Measurements from ENCODE around the gene SASH1.
A peak's percentile ranks its signal among the peaks of the same experiment; 100 is the strongest.

SASH1 gene

DNA sequence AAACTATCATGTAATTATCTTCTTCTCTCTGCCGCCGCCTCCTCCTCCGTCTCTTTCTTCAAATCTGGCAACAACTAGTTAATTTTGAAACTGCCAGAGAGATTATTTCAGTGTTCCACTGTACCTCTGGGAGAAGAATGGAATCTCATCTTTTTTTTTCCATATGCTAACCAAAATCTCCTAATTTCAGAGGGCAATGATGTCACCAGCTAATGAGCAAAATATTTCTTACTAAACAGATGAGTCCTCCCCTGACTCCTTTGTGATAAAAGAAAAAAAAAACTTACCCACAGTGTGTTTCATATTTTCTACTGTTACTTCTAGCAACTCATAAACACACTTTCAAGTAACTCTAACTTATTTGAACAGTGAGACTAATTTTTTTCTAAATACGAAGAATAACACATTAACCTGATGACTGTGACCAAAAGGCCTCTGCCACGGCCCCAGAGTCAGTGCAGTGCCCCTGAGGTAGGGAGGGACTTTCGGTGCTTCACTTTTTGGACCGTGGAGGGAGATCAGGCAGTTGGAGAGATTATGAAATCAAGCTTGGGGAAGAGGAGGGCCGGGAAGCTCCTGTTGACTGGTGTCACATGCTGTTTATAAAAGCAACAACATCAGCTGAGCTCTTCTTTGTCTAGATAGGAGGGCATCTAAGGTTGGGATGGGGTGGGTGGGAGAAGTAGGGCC, 159.6 kb downstream of the SASH1 start:
- no peak for DNase-seq

DNA sequence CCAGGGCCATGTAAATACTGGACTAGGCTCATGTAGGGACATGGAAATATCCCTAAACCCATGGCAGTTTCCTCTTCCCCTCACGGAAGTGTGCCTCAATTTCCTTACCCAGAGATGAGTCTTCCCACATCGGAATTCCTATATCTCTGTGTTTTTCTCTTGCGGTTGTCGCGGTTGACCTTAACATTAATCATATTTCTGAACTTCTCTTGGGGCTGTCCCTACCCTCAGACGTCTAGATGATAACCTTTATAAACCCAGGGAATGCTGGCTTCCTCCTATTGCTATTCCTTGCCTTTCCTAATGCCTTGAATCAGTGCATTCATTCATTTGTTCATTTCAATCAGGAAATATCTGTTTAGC, 160.1 kb downstream of the SASH1 start:
- no peak for DNase-seq

DNA sequence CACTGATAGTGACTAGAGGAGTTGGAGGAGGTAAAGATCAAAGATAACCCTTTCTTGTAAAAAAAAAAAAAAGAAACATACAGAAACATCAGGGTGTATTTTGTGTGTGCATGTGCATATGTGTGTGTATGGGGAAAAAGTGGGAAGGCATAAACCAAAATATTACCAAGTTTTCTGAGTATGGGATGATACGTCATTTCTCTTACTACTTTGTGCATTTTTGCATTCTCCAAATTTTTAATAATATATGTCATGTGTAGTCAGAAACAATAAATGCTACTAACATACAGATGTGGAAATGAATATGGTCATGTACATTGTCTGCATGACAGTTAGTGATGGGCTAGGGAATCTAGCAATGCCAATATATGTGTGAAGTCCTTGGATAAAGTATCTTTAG, 161.1 kb downstream of the SASH1 start:
- no peak for DNase-seq

DNA sequence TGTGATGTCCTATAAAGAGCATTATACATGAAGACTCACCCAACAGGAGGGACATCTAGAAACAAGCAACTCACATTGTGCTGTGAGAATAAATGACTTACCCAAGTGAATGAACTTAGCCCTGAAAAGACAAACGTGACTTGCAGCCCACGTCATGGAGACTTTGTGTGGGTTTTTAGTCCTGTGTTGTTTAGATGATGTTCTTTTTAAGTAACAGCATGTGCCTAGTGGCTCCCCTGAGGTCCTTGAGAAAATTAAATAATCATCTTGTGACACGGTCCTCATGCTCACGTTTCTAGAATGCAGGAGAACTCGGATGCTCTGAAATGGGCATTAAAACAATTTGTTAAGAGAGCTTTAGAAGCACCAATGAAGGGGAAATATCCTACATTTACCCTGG, 165.1 kb downstream of the SASH1 start:
- DNase-seq: no peak

DNA sequence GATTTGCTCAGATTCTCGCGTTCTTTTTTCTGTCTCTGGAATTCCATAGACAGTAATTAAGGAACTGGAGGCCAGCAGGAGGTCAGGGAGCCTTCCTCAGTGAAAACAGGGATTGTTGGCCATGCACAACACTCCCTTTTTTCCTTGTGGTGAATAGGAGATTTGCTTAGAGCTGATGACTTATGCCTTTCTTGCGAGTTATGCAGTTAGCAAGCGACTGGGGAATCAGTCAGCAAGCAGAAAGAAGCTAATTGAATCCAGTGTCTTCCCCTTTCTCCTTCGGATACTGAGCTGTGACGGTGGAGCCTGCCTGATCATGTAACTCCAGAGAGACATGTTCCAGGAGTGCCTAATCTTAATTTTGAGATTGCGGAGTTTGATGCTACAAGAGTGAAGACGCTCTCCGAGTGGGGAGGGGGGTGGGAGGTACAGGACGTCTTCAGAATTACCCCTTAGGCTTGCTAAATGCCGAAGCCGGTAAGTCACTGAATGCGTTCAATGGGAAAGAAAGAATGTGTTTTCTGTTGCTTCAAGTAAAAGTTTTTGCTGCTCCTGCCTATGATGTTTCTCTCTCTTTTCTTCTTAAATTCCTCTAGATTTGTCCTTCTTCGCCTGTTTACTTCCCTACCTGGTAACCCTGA, 165.9 kb downstream of the SASH1 start:
- DNase-seq: no peak

DNA sequence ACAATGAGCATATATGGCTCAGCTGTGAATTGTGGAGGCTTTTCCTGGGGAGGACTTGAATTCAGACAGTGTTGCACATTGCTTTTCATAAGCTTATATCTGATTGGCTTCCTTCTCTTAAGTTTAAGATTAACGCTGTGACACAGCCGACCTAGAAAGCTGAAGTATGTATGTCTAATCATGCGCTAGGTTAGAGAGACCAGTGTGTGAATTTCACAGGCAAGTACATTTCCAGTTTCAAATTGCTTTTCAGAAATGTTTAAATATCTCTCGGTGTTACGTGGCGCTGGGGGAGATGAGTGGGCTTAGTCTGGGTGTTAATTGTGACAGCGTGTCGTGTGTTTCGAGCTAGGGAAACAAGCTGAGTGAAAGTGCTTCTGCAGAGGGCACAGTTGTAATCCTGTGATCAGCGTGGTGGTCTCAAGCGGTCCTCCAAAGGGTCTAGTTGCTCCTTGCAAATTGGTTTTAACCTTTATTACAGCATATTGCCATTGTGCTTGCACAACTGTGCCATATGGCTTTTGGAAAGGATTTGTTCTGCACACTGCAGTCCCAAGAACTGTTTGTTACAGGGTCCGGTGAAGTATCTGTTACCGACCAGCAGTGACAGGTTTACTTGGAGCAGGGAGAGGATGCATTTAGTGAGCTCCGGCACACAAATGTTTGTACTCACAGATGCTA, 166.6 kb downstream of the SASH1 start:
- no peak for DNase-seq

DNA sequence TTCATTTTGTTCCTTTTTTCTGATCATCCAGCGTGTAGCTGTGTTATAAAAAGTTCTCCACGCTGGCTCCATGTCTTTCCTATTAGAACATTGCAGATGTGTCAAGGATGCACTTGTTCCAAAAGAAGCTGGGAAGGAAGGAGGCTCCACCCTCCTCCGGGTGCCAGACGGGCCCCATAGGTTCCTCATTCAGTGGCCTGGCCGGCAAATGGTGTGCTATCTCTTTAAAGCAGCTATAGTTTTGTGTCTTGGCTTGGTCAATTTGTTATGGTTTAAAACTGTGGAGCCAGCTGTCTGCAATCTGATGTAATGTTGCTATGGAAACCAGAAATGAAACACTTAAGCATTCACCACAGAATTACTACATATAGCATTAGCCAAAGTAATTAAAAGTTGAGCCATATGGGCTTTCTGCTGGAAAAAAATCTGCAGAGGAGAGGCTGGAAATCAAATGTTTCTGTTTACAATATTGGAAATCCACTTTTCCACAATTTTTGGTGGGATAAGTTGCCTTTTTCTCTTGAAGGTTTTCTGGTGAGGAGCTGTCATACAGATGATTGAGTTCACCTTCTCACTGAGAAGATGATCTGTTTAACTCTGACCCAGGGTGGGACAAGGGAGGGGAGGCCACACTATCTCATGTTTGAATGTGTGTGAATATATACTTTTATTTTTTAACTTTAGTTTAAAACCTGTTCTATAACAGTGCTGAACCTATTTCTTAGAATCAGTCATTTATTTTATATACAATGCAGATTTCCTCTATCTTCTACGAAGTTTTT, 167.4 kb downstream of the SASH1 start:
- no peak for DNase-seq

DNA sequence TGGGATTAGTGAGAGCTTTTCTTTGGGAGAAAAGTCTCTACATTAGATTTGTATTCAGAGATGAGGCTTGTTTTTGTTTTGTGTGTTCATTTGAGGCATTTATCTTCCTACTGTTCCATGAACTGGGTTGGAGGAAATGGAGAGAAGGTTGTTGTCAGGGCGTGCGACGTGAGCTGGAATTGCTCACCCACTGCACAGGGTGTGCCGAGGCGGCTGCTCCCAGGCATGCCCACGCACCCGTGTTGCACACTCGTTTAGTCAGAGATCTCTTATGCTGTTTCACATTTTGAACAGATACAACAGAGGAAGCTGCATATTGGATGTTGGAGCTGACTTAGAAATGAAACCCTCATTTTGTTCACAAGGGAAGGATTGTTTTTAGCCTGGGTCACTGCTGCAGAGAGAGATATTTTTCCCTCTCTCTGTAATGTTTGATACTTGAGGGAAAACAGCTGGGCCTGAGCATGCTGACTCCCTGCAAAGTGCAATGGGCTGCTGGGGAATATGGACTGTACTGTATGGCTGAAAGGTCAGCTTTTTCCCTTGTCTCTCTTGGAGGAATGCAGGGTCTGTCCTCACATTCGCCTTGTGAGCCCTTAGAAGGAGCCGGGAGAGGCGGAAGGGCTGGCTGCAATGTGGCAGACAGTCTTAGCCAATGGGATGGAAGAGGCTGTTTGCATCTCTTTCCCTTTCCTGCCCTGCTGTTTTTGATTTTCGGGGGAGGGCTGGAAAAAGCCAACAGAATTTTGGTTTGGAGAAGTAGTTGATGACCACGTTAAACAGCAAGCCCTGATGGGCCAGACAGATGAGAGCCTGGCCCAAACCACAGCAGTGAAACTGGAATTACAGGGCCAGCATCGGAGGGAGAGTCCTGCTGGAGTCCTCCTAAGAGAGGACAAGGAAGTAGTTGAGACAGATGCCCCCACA, 170.8 kb downstream of the SASH1 start:
- no peak for DNase-seq

DNA sequence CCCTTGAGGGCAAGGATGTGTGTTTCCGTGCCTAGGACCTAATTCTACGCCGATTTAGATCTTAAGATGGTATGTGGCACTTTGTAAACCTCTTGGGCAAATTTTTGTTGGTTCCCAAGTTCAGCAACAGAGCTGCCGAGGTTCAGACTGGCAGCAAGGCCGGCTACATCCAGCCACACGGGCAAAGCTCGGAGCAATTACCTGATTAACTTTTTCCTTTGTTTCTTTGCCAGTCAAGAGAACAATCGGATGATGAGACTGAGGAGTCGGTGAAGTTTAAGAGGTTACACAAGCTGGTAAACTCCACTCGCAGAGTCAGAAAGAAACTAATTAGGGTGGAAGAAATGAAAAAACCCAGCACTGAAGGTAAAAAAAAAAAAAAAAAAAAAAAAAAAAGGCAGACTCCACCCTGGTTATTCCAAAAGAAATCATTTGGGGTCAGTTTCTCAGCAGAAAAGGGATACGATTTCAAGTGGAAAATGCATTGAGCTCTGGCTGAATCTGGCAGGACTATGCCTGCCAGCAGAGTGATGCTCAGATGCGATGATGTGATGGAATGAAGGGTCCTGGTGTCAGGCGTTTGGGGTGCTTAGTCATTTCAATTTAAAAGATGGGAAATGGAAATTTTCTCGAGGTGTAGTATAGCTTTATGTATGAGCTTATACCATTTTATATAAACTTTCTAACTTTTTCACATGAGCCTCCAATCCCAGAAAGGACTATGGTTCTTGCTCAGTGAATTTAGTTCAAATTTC, 171.6 kb downstream of the SASH1 start:
- no peak for DNase-seq

DNA sequence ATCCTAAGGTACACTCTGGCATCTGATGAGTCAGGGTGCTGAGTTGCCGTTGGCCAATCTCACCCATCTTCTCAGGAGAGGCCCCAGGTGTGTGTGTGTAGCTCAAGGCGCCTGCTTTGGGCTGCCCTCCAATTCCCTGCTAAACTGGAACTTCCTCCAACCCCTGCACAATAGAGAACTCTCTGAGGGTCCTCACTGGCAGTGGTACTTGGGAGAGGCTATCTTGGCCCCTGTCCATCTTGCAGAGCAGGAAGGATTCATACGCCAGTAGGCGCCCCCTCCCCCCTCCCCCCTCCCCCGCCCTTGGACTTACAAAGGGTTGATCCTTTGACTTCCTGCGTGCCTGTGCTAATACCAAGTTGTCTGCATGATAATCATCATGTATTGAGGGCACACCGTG, 173.6 kb downstream of the SASH1 start:
- DNase-seq: no peak

DNA sequence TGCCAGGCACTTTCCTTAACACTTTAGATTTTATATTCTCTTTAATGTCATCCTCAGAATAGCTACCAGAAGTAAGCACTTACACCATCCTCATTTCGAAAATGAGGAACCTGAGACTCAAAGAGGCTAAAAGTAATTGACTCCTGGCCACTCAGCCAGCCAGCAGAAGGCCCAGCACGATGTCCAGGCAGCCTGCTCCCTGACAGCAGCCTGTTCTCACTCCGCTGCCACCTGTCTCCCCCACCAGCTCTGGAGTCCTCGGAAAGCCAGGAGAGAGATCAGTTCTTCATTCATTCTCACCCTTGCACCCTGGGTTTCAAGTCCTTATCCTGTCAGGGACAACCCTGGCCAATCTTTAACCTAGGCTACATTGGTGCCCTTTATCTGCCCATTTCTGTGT, 174.0 kb downstream of the SASH1 start:
- no peak for DNase-seq

DNA sequence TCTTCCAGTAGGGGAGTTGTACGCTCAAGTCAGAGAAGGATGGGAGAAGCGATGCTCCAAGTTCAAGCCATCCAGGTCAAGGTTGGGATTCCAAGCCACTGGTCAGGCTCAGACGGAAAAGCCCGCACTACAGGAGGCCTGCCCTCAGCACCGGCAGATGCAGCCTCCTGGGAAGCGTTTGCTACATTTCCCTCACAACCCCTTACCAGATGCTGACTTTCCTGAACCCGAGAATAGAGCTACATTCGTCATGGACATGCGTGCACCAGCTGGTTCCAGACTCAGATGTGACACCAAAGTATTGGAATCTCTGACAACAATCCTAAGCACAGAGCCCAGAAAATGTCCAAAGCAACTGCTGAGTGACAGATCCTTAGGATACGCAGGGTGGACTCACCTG, 174.8 kb downstream of the SASH1 start:
- no peak for DNase-seq

DNA sequence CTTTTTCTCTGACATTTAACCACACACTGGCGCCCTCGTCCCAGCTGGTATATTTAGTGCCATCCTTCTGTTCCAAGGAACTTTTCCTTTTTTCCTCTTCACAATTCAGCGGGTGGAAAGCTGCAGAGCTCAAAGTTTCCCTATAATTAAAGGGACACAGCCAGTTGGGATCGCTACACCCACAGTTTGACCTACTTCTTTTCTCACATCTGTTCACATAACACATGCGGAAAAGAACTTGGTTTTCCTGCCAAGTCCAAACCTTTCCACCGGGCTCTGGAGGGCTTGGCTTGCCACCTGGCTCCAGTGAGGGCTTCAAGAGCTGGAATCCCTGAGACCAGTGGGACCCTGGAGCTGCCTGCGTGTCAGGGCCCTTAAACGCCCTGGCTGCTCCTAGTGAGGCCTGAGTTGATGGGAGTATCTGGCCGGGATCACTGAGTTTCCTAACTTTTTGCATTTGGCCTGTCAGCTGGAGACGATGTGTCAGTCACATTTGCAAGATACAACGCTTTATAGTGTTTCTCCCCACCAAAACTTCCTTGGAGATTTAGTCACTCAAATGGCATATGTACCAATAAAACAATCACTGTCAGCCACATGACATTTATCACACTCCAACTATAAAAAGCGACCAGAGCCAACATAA, 176.0 kb downstream of the SASH1 start:
- no peak for DNase-seq

DNA sequence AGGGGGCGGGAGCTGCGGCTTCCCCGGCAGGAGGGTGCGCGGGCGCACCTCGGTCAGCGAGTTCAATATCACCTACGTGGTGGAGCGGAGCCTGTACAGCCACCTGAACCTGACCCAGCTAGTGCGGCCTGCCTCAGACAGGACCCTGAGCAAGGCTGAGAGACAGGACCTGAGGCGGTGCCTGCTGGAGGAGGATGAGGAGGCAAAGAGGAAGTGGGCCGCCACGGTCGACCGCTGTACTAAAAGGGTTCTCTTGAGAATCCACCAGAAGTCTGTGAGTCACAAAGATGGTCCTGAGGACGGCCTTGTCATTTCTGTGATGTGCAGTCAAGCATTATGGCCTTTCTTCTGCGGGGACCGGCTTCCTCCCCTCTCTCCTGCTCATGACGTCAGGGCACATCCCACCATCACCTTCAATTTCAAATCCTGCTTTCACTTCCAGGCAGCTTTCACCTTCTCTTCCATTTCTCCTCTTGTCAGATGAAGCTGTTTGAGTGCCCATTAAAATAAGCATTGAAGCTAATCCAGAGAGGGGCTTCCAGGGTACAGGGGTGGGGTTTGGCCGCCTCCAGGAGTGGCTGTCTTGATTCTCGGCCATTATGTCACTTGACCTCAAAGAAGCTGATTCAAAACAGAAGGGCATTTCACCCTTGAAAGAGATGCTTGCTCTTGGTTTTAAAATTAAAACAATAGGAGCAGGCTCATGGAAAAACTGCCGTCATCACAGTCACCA, 177.6 kb downstream of the SASH1 start:
- no peak for DNase-seq

DNA sequence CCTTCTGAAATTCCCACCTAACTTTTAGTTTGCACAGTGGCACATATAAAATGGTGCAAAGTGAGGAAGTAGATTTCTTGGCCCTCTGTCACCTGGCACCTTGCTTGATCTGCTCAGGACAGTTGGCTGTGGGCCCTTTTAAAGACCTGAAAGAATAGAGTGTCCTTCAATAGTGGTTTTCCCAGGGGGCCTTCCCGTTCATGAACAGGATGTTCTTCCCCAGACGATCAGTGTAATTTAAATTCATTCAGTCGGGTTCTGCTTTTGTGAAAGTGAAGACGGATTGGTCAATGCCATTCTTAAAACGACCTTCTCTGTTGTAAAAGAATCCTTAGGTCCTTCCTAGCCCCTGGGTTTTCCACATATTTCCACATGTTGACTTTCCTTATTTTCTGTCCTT, 178.5 kb downstream of the SASH1 start:
- DNase-seq: no peak

DNA sequence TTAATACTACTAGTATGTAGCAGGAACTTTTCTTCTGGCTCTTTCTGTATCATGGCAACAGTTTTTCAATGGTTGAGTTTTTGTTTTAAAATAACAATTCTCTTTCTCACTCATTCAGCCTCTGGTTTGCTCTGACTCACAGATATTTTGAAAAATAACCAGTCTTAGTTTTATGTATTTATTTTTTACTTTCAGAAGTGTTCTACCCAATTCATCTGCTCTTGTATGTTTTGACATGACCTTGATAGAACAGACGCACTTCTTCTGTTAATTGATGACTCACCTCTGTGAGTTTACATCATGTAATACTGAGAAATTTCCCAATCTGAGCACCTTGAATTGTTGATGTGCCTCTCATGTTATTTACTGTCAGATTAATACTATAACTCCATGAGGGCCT, 178.9 kb downstream of the SASH1 start:
- peak in 1 of 5 donors; percentile 28 for DNase-seq

DNA sequence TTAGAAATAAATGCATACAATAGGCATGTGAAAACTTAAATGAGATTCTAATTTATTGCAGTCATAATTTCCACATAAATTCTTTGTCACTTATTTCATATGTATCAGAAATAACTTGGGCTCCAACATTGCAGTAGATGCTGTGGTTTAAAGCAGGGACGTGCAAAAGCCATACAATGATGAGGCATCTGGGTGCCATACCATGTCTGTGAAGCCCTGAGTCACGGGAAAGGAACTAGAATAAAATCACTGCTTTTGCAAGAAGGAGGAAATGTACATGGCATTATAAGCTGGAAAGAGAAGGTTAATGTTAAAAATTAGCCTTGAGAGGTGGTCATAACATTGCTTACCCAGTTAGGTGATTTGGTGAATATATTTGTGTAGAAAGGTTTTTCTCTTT, 180.4 kb downstream of the SASH1 start:
- no peak for DNase-seq

DNA sequence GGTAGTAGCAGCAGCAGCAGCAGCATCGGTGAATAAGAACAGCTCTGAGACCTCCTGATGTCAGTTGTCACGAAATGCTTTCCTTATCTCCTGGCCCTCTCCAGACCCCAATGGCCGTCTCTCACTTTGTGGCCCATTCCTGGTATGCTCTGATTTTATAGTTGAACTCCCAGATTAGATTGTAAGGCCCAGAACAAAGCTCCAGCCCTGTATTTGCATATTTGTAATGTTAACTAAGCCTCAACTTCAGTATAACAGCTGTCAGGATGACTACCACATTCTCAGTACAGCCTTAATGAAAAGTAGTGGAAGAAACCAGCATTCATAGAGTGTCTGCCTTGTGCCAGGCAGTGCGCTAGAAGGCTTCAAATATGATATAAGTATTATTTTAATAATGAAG, 180.9 kb downstream of the SASH1 start:
- no peak for DNase-seq

DNA sequence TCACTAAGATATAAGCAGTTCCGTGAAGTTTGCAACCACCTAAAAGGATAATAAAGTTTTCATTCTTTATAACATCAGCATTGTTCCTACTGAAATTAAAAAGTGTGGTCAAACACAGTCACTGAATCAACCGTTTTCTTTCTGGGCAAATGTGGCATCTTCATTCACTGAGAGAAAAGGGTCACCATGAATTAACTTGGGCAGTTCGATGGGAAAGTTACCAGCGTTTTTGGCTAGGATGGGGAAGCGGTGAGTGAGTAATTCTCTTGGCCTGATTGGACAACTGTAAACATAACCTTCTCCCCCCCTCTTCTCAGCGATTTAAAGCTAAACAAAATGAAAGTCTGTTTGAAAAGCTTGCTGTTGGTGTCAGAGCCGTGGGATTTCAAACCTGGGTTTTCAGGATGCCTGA, 181.8 kb downstream of the SASH1 start:
- peak in 1 of 5 donors; percentile 11 for DNase-seq

DNA sequence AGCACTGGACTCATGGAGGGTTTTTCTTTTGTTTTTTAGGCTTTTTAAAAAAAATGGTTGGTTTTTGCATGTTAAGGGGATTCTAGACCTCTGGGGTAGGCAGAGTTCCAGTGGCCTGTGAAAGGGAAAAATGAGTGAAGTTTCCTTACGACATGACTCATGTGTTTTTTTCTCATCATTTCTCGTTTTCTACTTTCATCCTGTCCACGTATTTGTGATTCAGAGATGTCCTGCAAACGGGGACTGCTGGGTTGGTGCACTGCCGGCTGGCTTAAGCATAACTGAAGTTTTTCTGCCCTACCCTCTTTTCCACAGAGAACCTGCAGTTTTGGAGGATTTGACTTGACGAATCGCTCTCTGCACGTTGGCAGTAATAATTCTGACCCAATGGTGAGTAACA, 182.3 kb downstream of the SASH1 start:
- peak in 1 of 5 donors; percentile 15 for DNase-seq

Measured in T-helper 1 cell (primary cell).